Hepatocyte (in vitro differentiated cells): Measurements from ENCODE around the gene FKBP6. TPM values are rescaled to one million over a fixed set of nuclear protein-coding genes. Genes with fewer than 3 reads are reported as not detected.
"Not testable (repeated sequence)": the region's sequence is repeated elsewhere in the genome, so short reads cannot be mapped to it uniquely, and the experiment has no call there.

Source experiments
- DNase-seq: peaks from one replicate; pipeline ENCODE4 v3.0.0-alpha.2; 2016; ENCODE audit warnings: low spot score
- H2AFZ ChIP-seq: fragments of 200-600 bp; sonication (generic); 2 replicates; pipeline ENCODE4 v1.6.0; 2016; ENCODE audit warnings: antibody characterized with exemption, mild to moderate bottlenecking
- H3K27ac ChIP-seq: fragments of 200-600 bp; sonication (generic); 2 replicates; pipeline ENCODE4 v1.5.1; 2016; ENCODE audit warnings: mild to moderate bottlenecking
- H3K27me3 ChIP-seq: fragments of 200-600 bp; sonication (generic); 2 replicates; pipeline ENCODE4 v1.6.1; 2016
- H3K36me3 ChIP-seq: fragments of 200-600 bp; sonication (generic); replicated peaks from 2 replicates; pipeline ENCODE4 v1.5.1; 2016; ENCODE audit warnings: low read depth; ENCODE audit not compliant: insufficient read depth
- H3K4me1 ChIP-seq: fragments of 200-600 bp; sonication (generic); 2 replicates; pipeline ENCODE4 v1.5.1; 2016; ENCODE audit warnings: mild to moderate bottlenecking, moderate library complexity; ENCODE audit not compliant: insufficient read depth
- H3K4me2 ChIP-seq: fragments of 200-600 bp; sonication (generic); 2 replicates; pipeline ENCODE4 v1.6.0; 2016
- H3K4me3 ChIP-seq: fragments of 200-600 bp; sonication (generic); 2 replicates; pipeline ENCODE4 v1.5.1; 2016; ENCODE audit warnings: mild to moderate bottlenecking
- H3K79me2 ChIP-seq: fragments of 200-600 bp; sonication (generic); 2 replicates; pipeline ENCODE4 v1.6.0; 2017; ENCODE audit warnings: mild to moderate bottlenecking
- H3K9me2 ChIP-seq: fragments of 200-600 bp; sonication (generic); replicated peaks from 2 replicates; pipeline ENCODE4 v1.6.0; 2017; ENCODE audit warnings: mild to moderate bottlenecking; ENCODE audit not compliant: insufficient read depth
- H3K9me3 ChIP-seq: fragments of 200-600 bp; sonication (generic); 2 replicates; pipeline ENCODE4 v1.5.1; 2016; ENCODE audit warnings: low read depth, mild to moderate bottlenecking
- H4K20me1 ChIP-seq: fragments of 200-600 bp; sonication (generic); 2 replicates; pipeline ENCODE4 v1.6.0; 2016; ENCODE audit warnings: mild to moderate bottlenecking; ENCODE audit not compliant: insufficient read depth, poor library complexity, severe bottlenecking
- CTCF ChIP-seq: fragments of 200-600 bp; sonication (generic); IDR thresholded peaks from 2 replicates; pipeline ENCODE4 v1.5.1; 2016; ENCODE audit warnings: antibody characterized with exemption, mild to moderate bottlenecking; ENCODE audit not compliant: poor library complexity
- EZH2 ChIP-seq: fragments of 200-600 bp; sonication (generic); IDR thresholded peaks from 2 replicates; pipeline ENCODE4 v1.6.1; 2016; ENCODE audit warnings: antibody characterized with exemption, mild to moderate bottlenecking, borderline replicate concordance
- EZH2phosphoT487 ChIP-seq: fragments of 200-600 bp; sonication (generic); IDR thresholded peaks from one replicate; pipeline ENCODE4 v1.6.1; 2018; ENCODE audit warnings: antibody characterized with exemption, mild to moderate bottlenecking, low read depth, moderate library complexity; ENCODE audit not compliant: unreplicated experiment, severe bottlenecking
- WGBS: methylation state at CpG from one replicate; pipeline ENCODE4 v1.1.6; 2016; ENCODE audit warnings: low lambda C conversion rate; ENCODE audit errors: missing lambda C conversion rate; 5-methylcytosine and 5-hydroxymethylcytosine counted together
- polyA plus RNA-seq: library from polyadenylated mRNA; unstranded; fragments of >200 nt; fragmentation: Nextera tagmentation; extraction: Ambion mirVana; gene quantifications from 2 replicates; pipeline ENCODE4 v1.2.1, GENCODE V29; 2016
- total RNA-seq: library from RNA; depleted of rRNA; stranded (reverse); fragments of >200 nt; gene quantifications from 2 replicates; pipeline ENCODE4 v1.2.3, GENCODE V29; 2014

The FKBP6 gene
- total and polyA plus RNA-seq, 2 experiments from 2014 or later = 0.17 TPM; not detected in 1

GRCh38 chr7:73366990-73367389 lies 39.0 kb downstream of the FKBP6 start:
- Histone ChIP-seq H3K4me3 (no peak overlapping the region), H3K79me2 (no peaks in the 10 kb centered on the region), H3K9me2 (no peaks in the 10 kb centered on the region), H3K27ac (no peak overlapping the region), H4K20me1 (no peaks in the 10 kb centered on the region), H3K4me2 (no peak overlapping the region), H3K9me3 (no peaks in the 10 kb centered on the region), H3K36me3 (no peaks in the 10 kb centered on the region), H2AFZ (no peak overlapping the region), H3K4me1 (no peaks in the 10 kb centered on the region), H3K27me3 (no peaks in the 10 kb centered on the region)
- no peak for TF ChIP-seq CTCF
- no peak for TF ChIP-seq EZH2
- TF ChIP-seq EZH2phosphoT487 = no peak
- 93% methylated on average over 12 of the region's 12 CpGs for WGBS
- no peak for DNase-seq

GRCh38 chr7:73369009-73369408 lies 41.0 kb downstream of the FKBP6 start:
- no peaks in the 10 kb centered on the region for H3K9me3 ChIP-seq
- no peak overlapping the region for H3K4me2 ChIP-seq
- TF ChIP-seq CTCF = no peak
- no peak for TF ChIP-seq EZH2phosphoT487
- no peak for TF ChIP-seq EZH2
- H3K36me3 ChIP-seq = no peaks in the 10 kb centered on the region
- H3K27me3 ChIP-seq = no peaks in the 10 kb centered on the region
- DNase-seq = no peak
- H3K79me2 ChIP-seq = no peaks in the 10 kb centered on the region
- H4K20me1 ChIP-seq = no peaks in the 10 kb centered on the region
- H3K9me2 ChIP-seq = no peaks in the 10 kb centered on the region
- H3K4me3 ChIP-seq = no peak overlapping the region
- no peak overlapping the region for H3K27ac ChIP-seq
- H3K4me1 ChIP-seq = no peaks in the 10 kb centered on the region
- H2AFZ ChIP-seq = no peak overlapping the region
- WGBS = 97% methylated on average over 11 of the region's 11 CpGs

- no peaks in the 10 kb centered on the region for H3K9me3 ChIP-seq
- no peak for TF ChIP-seq CTCF
- H3K36me3 ChIP-seq = no peaks in the 10 kb centered on the region
- no peak overlapping the region for H3K4me3 ChIP-seq
- no peak overlapping the region for H2AFZ ChIP-seq
- no peaks in the 10 kb centered on the region for H3K79me2 ChIP-seq
- no peaks in the 10 kb centered on the region for H4K20me1 ChIP-seq
- no peak for DNase-seq
- H3K4me2 ChIP-seq = no peak overlapping the region
- 98% methylated on average over 9 of the region's 9 CpGs for WGBS
- H3K4me1 ChIP-seq = no peaks in the 10 kb centered on the region
- no peaks in the 10 kb centered on the region for H3K9me2 ChIP-seq
- H3K27me3 ChIP-seq = no peaks in the 10 kb centered on the region
- no peak overlapping the region for H3K27ac ChIP-seq
Observed at GRCh38 chr7:73369622-73370021, 41.7 kb downstream of the FKBP6 start.

- no peak for DNase-seq
- H3K79me2 ChIP-seq = no peaks in the 10 kb centered on the region
- 94% methylated on average over 13 of the region's 13 CpGs for WGBS
Observed at GRCh38 chr7:73373741-73374140, 45.8 kb downstream of the FKBP6 start.

GRCh38 chr7:73376262-73376661 lies 48.3 kb downstream of the FKBP6 start:
- 92% methylated on average over 4 of the region's 4 CpGs for WGBS
- H3K79me2 ChIP-seq = not testable (repeated sequence)

More at GRCh38 chr7:73373741-73374140, 45.8 kb downstream of the FKBP6 start:
- H3K9me2 ChIP-seq = no peaks in the 10 kb centered on the region
- no peaks in the 10 kb centered on the region for H3K9me3 ChIP-seq
- H4K20me1 ChIP-seq = no peaks in the 10 kb centered on the region
- TF ChIP-seq EZH2phosphoT487 (no peak), CTCF (no peak), EZH2 (no peak)
- no peaks in the 10 kb centered on the region for H3K27me3 ChIP-seq
- no peaks in the 10 kb centered on the region for H3K4me1 ChIP-seq
- no peak overlapping the region for H2AFZ ChIP-seq
- H3K27ac ChIP-seq = no peak overlapping the region
- H3K4me3 ChIP-seq = no peak overlapping the region
- H3K36me3 ChIP-seq = no peaks in the 10 kb centered on the region
- H3K4me2 ChIP-seq = no peak overlapping the region

More at GRCh38 chr7:73376262-73376661, 48.3 kb downstream of the FKBP6 start:
- not testable (repeated sequence) for H3K27ac ChIP-seq, H3K9me3 ChIP-seq, H3K36me3 ChIP-seq, H3K4me1 ChIP-seq, H2AFZ ChIP-seq, DNase-seq, H4K20me1 ChIP-seq, H3K9me2 ChIP-seq, H3K4me2 ChIP-seq, H3K27me3 ChIP-seq, H3K4me3 ChIP-seq
